DMS 273 (cell line): Measurements from ENCODE around the gene SLC16A8.

Source experiments
- DNase-seq: peaks from one replicate; lab custom pipeline; 2025; ENCODE audit not compliant: unreplicated experiment; lab: John Stamatoyannopoulos, UW

SLC16A8 gene

DNA sequence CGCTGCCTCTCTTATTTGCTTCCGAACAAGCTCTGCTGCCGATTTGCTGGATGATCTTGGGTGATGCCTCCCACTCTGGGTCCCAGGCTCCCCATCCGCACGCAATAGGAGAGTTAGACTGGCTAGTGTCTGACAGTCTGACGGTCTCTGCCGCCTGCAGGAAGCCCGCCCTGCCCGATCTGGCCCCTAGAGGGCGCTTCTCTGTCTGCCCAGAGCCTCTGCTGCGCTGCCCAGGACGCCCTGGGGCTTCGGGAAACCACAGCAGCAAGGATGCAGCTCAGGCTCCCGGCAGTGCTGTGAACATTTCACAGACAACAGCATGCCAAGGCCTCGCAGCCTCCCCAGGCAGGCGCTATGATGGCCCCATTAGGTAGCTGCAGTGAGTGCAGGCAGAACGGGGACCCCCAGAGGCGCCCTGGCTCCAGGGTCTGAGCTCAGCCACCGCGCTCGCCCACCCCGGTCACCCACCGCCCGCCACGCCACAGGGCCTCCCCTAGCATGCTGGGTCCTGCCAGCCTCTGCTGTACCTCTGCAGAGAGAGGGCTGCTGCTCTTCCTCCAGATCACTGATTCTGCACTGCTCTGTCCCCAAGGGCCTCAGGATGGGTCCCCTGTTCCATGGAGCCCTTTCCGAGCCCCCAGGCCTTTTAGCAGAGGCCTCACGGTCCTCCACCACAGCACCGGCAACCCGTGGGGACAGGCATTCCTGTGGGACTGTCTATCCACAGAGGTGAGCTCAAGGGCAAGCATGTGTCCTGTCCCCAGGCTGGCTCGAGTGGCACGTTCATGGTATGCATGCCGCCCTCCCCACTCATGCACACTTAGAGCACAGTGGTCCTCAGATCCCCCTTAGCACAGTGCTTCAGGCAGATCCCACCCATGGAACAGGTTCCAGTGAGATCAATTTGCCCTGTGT, 30.8 kb upstream of the SLC16A8 start:
- DNase-seq = peak; percentile 89

GRCh38 chr22:38112381-38112780, 28.4 kb upstream of the SLC16A8 start:
- DNase-seq = no peak

GRCh38 chr22:38111925-38112355, 28.0 kb upstream of the SLC16A8 start:
- DNase-seq = no peak

DNA sequence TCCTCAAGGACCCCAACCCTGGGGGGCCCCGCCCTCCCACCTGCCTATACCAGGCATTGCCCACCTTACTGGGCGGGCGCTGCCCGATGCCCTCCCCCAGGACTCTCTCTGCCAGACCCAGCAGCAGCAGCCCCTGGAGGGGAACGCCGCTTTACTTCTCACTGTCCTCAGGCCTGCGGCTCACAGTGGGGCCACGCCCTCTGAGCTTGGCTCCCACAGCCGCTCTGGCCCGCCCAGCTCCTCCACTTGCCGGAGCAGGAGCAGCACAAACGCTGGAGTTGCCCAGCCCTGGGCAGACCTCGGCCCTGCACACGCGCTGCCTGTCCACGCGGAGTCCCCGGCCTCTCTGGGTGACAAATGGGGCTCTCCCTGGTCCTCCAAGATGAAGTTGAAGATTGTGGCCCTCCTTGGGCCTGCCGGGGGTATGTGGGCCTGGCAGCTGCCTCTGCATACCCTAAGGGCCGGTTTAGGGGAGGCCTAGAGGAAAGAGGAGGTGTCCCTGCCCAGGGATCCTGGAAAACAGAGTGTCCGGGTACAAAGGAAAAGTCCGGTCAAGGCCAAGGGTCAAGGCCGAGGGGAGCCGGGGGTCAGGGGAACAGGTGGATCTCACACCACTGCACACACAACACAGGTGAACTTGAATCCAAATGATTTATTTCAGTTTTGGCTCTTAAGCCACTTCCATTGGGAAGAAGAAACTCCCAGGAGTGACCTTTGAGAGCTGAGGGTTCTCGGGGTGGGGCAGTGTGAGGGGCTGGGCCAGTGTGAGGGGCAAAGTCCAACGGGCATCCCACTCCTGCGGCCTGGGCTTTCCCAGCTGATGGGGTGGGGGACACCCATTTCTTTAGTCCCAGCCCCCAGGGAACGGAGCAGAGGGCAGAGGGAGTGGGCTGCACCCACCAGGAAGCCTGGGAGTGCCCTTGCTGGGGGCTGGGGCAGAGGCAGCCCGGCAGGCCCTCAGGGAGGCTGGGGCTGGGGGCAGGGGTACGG, 27.2 kb upstream of the SLC16A8 start:
- peak; percentile 52 for DNase-seq

DNA sequence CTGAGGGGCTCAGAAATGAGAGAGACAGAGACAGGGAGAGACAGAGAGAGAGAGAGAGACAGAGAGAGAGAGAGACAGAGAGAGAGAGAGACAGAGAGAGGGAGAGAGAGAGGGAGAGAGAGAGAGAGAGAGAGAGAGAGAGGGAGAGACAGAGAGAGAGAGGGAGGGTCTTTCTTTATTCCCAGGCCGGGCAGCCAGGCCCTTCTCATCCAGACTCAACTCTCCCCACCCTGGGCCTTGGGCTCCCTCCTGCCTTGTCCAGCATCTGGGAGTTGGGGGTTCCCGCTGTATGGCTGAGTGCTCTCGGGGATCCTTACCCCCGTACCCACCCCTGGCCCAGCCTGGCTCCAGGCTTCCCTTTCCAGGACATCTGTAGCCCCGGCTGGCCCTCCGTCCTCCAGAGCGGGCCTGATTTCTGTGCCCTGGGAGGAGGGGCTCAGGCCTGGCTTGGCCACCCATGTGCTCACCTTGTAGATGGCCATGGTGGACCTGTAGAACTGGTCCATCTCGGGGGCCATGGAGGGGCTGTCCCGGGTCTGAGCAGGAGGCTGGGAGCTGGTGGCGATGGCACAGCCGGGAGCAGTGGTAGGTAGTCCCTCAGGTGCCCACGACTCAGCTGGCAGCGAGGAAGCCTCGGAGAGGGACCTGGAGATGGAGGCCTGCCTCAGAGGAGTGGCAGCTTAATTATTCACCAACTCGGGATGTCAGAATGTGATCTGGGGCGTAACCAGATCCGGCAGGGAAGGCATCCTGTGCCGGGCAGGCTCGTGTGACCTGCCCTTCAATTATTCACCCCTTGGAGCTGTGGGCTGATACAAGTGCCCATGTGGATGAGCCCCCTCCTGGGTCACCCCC, 26.3 kb upstream of the SLC16A8 start, which contains the start of gene BAIAP2L2:
BAIAP2L2 (minus strand) TSS at position 677 of the 855 bp plus-strand sequence; CDS start at position 518, 159 bp downstream.
- peak; percentile 51 for DNase-seq

- no peak for DNase-seq
Measured at GRCh38 chr22:38109371-38110001, 25.5 kb upstream of the SLC16A8 start.

DNA sequence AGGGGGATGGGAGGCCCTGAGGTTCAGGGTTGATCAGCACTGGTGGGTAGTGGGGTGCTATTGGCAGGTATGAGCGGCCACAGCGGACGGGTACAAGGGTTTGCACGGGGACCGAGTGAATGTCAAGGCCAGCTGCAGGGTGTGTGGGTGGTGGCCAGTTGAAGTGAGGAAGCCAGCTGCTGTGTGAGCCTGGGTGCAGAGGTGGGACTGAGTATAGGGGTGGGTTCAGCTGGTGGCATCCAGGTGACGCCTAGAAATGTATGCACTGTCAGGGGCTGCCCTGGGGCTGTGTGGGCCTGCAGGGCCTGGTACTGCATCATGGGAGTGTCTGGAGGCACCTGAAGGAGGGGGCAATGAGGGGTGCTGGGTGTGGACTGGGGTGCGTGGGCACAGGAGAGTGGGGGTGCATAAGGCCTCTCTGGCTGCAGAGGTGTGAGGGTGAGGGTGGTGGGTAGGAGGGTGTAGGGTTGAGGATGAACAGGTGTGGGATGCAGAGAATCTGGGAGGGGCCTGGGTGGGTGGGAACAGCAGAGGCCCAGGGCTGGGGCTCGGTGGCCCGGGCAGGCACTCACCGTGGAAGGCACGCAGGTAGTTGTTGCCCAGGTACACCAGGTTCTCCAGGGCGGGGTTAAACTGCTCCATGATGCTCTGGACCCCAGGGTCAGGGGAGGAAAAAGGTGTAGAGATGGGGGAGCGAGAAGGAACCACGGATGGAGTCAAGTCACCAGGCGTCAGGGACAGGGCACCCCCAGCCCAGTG, 24.8 kb upstream of the SLC16A8 start:
- no peak for DNase-seq

- peak; percentile 78 for DNase-seq
Measured at GRCh38 chr22:38107692-38108515, 23.9 kb upstream of the SLC16A8 start.

DNA sequence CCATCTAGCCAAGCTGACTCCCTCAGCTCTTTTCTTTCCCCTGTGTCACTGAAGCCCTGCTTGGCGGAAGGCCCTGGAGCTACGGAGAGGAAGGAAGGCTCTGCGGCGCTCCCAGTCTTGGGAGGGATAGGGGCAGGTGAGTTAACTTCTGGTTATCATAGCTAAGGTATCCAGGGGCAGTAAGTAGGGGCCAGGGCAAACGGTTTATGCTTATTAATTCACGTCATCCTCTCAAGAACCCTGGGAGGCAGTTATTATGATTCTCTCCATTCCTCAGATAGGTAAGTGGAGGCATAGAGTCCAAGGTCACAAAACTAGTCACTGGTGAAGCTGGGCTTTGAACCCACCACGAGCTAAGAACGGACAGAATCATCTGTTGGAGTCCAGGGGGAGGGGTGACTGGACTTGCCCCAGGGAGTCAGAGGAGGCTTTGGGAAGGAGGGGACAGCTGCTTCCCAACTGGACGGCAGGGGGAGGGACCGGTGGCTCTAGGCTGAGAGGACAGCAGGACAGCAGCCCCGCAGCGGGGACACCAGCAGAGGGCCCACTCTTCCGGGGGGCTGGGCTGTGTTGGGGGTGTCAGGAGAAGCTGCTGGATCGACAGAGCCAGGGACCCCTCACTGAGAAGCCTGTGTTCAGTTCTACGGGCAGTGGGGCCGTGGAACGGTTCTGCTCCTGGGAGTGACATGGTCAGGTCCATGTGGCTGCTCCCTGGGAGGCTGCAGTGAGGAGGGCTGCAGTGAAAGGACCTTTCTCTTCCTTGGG, 23.0 kb upstream of the SLC16A8 start:
- no peak for DNase-seq

- DNase-seq = peak; percentile 55
Measured at GRCh38 chr22:38104084-38104483, 20.1 kb upstream of the SLC16A8 start.

GRCh38 chr22:38103641-38104040, 19.7 kb upstream of the SLC16A8 start:
- DNase-seq = no peak

DNA sequence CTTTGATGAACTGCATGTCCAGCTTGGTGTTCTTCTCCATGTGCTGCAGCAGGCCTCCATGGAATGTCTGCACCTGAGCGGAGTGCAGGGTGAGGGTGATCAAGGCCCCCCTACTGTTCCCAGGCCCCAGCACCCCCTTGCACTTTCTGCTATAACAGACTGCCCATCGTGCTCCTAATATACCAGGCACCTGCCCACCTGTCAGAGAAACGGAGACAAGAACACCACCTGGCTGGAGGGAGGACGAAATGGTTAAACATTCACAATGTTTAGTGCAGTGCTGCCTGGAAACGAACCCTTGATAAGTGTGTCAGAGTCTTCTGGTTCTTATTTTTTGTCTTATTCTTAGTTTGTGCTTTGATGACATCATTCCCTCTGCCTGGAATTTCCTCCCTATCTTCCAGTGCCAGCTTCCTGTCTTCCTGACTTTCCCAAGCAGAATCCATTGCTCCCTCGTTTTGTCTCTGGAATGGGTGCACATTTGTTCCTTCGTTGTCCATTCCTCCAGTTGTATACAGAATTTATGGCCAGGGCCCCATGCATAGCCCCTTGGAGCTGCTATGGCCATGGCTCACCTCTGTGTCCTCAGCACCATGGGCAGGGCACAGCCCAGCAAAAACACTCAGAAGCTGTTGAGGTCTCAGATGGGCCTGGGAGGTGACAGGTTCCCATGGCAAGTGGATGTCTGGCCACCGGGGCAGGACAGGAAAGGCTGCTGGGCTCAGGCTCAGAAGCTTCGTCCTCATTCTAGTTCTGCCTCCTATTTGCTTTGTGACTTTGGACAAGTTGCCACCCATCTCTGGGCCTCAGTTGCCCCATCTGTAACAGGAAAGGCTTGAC, 14.6 kb upstream of the SLC16A8 start:
- no peak for DNase-seq

DNA sequence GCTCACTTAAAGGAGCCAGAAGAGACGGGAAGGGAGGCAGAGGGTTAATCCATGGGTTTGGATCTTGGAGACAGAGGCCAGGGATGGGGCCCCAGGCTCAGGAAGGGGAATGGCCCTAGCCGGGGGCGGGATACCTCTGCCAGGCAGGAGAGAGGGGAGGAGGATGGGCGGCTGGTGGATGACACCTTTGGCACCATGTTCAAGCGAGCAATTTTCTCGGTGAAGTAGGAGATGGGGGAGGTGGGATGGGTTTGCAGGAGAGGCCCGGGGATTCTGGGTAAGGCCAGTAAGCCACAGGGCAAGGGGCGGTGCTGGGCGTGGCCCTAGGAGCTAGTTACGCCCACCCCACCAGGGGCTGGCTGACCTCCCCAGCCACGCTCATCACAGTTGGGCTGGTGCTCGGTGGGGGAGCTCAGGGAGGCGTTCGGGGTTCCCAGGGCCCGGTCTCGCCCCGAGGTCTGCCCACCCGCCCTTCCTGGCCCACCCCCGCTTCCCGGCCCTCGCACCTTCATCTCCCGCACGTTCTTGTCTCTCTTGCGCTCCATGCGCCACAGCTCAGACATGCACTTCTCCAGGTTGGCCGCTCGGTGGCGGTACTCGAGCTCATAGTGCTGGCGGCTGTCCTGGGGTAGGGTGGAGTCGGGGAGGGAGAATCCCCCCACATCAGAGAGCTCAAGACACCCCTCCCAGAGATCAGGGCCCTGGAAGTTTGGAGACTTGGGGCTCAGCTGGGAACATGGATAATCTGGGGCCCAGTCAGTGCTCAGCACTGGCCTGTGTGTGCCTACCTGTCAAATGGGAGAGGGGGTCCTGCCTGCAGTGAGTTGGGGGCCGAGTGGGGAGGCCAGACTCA, 13.8 kb upstream of the SLC16A8 start:
- no peak for DNase-seq

DNA sequence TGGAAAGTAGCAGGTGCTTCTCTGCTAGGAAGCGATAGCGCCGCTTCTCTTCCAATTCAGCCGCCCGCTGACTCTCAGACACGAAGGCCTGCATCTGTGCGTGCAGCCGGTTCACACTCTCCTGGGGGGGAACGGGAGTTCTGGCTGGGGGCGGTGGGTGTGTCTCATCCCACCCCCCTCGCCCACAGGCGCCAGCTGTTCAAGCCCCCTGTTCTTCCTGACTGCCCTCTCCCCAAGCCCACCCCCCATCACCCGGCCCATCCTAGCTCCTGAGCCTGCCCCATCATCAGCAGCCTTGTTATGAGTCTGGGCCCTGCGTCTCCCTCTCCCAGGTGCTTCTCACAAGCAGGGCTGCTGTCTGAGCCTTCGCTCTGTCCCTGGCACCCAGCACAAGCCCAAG, 13.1 kb upstream of the SLC16A8 start:
- no peak for DNase-seq

- DNase-seq = no peak
Measured at GRCh38 chr22:38089474-38089851, 5.5 kb upstream of the SLC16A8 start.
